ENCODE measurements around the gene COG5. TPM values are rescaled to one million over a fixed set of nuclear protein-coding genes. Genes with fewer than 3 reads are reported as not detected.

COG5 gene
- total RNA-seq, 1 donor from 2014 or later: 29.5 TPM

DNA sequence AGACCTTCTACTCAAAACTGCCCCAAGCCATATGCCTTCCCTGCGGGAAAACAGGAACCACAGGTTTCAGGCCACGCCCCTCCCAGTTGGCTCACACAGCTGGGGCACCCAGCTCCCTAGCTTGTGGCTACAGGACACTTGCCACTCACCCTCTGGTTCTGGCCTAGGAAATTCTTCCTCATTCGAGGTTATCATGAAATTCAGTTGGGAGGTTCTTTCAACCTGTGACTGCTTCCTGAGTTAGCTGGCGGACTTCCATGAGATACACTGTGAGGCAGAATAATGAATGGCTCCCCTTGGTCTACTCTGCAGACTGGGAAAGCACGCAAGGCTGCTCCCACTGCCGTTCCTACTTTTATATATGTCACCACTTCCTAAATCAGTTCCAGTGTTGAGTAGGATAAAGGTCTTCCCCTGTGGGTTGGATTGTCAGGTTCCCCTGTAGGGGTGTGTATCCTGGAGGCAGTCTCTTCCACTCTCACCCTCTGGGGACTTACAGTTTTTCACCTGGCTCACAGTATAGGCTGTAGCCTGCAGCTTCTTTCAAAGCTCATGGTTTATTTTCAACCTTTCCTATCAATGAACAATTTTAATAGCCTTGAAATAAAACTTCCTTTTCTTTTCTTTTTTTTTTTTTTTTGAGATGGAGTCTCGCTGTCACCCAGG is 56.9 kb downstream of the COG5 start:
- H3K27ac Mint-ChIP-seq (ENCODE audit: unreplicated experiment): no peak overlapping the region
- TF ChIP-seq, protein P1, sequence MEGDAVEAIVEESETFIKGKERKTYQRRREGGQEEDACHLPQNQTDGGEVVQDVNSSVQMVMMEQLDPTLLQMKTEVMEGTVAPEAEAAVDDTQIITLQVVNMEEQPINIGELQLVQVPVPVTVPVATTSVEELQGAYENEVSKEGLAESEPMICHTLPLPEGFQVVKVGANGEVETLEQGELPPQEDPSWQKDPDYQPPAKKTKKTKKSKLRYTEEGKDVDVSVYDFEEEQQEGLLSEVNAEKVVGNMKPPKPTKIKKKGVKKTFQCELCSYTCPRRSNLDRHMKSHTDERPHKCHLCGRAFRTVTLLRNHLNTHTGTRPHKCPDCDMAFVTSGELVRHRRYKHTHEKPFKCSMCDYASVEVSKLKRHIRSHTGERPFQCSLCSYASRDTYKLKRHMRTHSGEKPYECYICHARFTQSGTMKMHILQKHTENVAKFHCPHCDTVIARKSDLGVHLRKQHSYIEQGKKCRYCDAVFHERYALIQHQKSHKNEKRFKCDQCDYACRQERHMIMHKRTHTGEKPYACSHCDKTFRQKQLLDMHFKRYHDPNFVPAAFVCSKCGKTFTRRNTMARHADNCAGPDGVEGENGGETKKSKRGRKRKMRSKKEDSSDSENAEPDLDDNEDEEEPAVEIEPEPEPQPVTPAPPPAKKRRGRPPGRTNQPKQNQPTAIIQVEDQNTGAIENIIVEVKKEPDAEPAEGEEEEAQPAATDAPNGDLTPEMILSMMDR (IDR thresholded peaks at IDR 0.05; ENCODE audit: partially characterized antibody, unreplicated experiment): no peak
- peaks cover 17% of the 10 kb centered on the region for H3K36me3 Mint-ChIP-seq (ENCODE audit: unreplicated experiment)
- no peaks in the 10 kb centered on the region for H3K27me3 Mint-ChIP-seq (ENCODE audit: unreplicated experiment)
- peaks cover 14% of the 10 kb centered on the region for H3K9me3 Mint-ChIP-seq (ENCODE audit: unreplicated experiment)
- DNase-seq: no peak
- H3K4me1 Mint-ChIP-seq (ENCODE audit: low read depth, unreplicated experiment): no peaks in the 10 kb centered on the region
- no peak overlapping the region for H3K4me3 Mint-ChIP-seq (ENCODE audit: unreplicated experiment)

- Mint-ChIP-seq H3K4me3 (ENCODE audit: unreplicated experiment) (no peak overlapping the region), H3K27ac (ENCODE audit: unreplicated experiment) (no peak overlapping the region), H3K27me3 (ENCODE audit: unreplicated experiment) (no peaks in the 10 kb centered on the region), H3K36me3 (ENCODE audit: unreplicated experiment) (peaks cover 17% of the 10 kb centered on the region), H3K4me1 (ENCODE audit: low read depth, unreplicated experiment) (no peaks in the 10 kb centered on the region), H3K9me3 (ENCODE audit: unreplicated experiment) (peaks cover 13% of the 10 kb centered on the region)
- TF ChIP-seq, protein P1 (IDR thresholded peaks at IDR 0.05; ENCODE audit: partially characterized antibody, unreplicated experiment): no peak
- no peak for DNase-seq
Measured at GRCh38 chr7:107505997-107506673, 57.6 kb downstream of the COG5 start.

GRCh38 chr7:107505362-107505761 is 58.4 kb downstream of the COG5 start:
- TF ChIP-seq, protein P1 (IDR thresholded peaks at IDR 0.05; ENCODE audit: partially characterized antibody, unreplicated experiment): no peak
- no peak for DNase-seq
- peaks cover 13% of the 10 kb centered on the region for H3K36me3 Mint-ChIP-seq (ENCODE audit: unreplicated experiment)
- no peak overlapping the region for H3K27ac Mint-ChIP-seq (ENCODE audit: unreplicated experiment)
- H3K4me3 Mint-ChIP-seq (ENCODE audit: unreplicated experiment): no peak overlapping the region
- H3K4me1 Mint-ChIP-seq (ENCODE audit: low read depth, unreplicated experiment): no peaks in the 10 kb centered on the region
- H3K9me3 Mint-ChIP-seq (ENCODE audit: unreplicated experiment): peaks cover 12% of the 10 kb centered on the region
- no peaks in the 10 kb centered on the region for H3K27me3 Mint-ChIP-seq (ENCODE audit: unreplicated experiment)

GRCh38 chr7:107503687-107504086 is 60.0 kb downstream of the COG5 start:
- Mint-ChIP-seq H3K9me3 (ENCODE audit: unreplicated experiment) (peaks cover 11% of the 10 kb centered on the region), H3K4me1 (ENCODE audit: low read depth, unreplicated experiment) (no peaks in the 10 kb centered on the region), H3K36me3 (ENCODE audit: unreplicated experiment) (peaks cover 8% of the 10 kb centered on the region), H3K27me3 (ENCODE audit: unreplicated experiment) (no peaks in the 10 kb centered on the region), H3K27ac (ENCODE audit: unreplicated experiment) (no peak overlapping the region), H3K4me3 (ENCODE audit: unreplicated experiment) (no peak overlapping the region)
- DNase-seq: no peak
- TF ChIP-seq, protein P1 (IDR thresholded peaks at IDR 0.05; ENCODE audit: partially characterized antibody, unreplicated experiment): no peak

DNA sequence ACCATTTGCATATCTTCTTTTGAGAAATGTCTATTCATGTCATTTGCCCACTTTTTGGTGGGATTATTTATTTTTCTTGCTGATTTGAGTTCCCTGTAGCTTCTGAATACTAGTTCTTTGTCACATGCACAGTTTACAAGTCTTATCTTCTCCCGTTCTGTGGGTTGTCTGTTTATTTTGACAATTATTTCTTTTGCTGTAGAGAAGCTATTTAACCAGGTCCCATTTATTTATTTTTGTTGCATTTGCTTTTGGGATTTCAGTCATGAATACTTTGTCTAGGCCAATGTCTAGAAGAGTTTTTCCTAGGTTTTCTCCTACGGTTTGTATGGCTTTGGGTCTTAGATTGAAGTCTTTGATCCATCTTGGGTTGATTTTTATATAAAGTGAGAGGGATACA is 60.9 kb downstream of the COG5 start:
- no peak for DNase-seq
- peaks cover 4% of the 10 kb centered on the region for H3K36me3 Mint-ChIP-seq (ENCODE audit: unreplicated experiment)
- H3K4me1 Mint-ChIP-seq (ENCODE audit: low read depth, unreplicated experiment): no peaks in the 10 kb centered on the region
- H3K27ac Mint-ChIP-seq (ENCODE audit: unreplicated experiment): no peak overlapping the region
- TF ChIP-seq, protein P1 (IDR thresholded peaks at IDR 0.05; ENCODE audit: partially characterized antibody, unreplicated experiment): no peak
- no peak overlapping the region for H3K4me3 Mint-ChIP-seq (ENCODE audit: unreplicated experiment)
- no peaks in the 10 kb centered on the region for H3K27me3 Mint-ChIP-seq (ENCODE audit: unreplicated experiment)
- H3K9me3 Mint-ChIP-seq (ENCODE audit: unreplicated experiment): peaks cover 7% of the 10 kb centered on the region
